Uterus (tissue), 2 donors: ENCODE data around the gene CACNA1E.
"Not testable (repeated sequence)": the region's sequence is repeated elsewhere in the genome, so short reads cannot be mapped to it uniquely, and the experiment has no call there.

Experiments used
- POLR2A ChIP-seq, 2 donors: fragments of 450-650 bp; IDR thresholded peaks; one replicate each; pipeline ENCODE4 v1.6.1; 2016; ENCODE audit warnings: antibody characterized with exemption in 2 of 2, mild to moderate bottlenecking in 1 of 2, moderate library complexity in 1 of 2
- TF ChIP-seq, protein P1 (sequence below), 4 experiments: fragments of 200-600 bp in 2 of 4; fragments of 450-650 bp in 2 of 4; sonication (generic) in 2 of 4; IDR thresholded peaks; one replicate each; pipeline ENCODE4 v1.5.1; 2016 to 2019; ENCODE audit warnings: antibody characterized with exemption in 4 of 4, mild to moderate bottlenecking in 2 of 4, moderate library complexity in 1 of 4

DNA sequence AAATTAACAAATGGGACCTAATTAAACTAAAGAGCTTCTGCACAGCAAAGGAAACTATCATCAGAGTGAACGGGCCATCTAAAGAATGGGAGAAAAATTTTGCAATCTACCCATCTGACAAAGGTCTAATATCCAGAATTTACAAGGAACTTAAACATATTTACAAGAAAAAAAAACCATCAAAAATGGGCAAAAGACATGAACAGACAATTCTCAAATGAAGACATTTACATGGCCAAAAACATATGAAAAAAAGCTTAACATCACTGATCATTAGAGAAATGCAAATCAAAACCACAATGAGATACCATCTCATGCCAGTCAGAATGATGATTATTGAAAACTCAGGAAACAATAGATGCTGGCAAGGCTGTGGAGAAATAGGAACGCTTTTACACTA lies 370.9 kb downstream of the CACNA1E start:
- TF ChIP-seq, protein P1, sequence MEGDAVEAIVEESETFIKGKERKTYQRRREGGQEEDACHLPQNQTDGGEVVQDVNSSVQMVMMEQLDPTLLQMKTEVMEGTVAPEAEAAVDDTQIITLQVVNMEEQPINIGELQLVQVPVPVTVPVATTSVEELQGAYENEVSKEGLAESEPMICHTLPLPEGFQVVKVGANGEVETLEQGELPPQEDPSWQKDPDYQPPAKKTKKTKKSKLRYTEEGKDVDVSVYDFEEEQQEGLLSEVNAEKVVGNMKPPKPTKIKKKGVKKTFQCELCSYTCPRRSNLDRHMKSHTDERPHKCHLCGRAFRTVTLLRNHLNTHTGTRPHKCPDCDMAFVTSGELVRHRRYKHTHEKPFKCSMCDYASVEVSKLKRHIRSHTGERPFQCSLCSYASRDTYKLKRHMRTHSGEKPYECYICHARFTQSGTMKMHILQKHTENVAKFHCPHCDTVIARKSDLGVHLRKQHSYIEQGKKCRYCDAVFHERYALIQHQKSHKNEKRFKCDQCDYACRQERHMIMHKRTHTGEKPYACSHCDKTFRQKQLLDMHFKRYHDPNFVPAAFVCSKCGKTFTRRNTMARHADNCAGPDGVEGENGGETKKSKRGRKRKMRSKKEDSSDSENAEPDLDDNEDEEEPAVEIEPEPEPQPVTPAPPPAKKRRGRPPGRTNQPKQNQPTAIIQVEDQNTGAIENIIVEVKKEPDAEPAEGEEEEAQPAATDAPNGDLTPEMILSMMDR (IDR thresholded peaks at IDR 0.05), result not testable (repeated sequence)
- not testable (repeated sequence) for TF ChIP-seq POLR2A (IDR thresholded peaks at IDR 0.05)
